Kidney tubule cell (primary cell): ENCODE results near the gene ACOT7.

Source experiments
- DNase-seq: peaks from one replicate; pipeline ENCODE4 v3.0.0-alpha.2; 2018; ENCODE audit warnings: low spot score

ACOT7 gene

DNA sequence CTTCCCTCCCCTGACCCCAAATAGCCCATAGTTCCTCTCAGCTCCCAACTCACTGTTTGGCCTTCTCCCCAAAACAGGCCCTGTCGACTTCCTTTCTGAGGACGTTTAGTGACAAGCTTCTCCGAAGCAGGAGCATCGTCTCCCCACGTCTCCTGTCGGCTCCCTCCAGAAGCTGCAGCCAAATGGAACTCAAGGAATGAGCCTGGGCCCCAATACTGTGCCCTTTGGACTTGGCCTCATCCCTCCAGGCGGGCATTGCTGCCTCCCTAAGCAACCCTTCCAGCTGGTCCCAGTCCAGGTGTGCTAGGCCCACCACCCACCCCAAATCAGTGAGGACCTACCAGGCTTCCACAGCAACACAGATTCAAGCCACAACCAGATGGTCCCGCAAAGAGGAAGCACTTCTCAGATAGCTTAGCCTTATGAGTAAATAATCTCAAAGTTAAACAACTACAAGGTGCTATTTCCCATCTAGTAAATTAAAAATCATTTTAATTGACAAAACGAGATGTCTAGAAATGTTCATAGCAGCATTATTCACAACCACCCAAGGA lies 33.0 kb downstream of the ACOT7 start:
- no peak for DNase-seq

DNA sequence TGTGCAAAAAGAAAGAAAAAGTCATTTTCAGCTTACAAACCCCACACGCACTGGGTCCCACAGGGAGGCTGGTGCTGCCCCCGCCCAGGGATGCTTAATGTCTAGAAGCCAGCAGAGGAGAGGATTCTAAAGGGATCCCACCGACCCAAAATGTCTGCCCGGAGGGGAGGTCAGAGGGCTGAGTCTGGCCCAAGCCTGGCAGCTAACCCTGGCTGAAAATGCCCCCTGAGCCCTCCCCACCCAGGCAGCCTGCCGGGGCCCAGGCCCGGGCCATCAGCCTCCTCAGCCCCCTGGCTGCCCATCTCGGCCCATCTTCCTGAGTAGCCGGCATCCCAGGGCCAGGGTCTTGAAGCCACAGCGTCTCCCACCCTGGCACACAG lies 33.5 kb downstream of the ACOT7 start:
- no peak for DNase-seq

DNA sequence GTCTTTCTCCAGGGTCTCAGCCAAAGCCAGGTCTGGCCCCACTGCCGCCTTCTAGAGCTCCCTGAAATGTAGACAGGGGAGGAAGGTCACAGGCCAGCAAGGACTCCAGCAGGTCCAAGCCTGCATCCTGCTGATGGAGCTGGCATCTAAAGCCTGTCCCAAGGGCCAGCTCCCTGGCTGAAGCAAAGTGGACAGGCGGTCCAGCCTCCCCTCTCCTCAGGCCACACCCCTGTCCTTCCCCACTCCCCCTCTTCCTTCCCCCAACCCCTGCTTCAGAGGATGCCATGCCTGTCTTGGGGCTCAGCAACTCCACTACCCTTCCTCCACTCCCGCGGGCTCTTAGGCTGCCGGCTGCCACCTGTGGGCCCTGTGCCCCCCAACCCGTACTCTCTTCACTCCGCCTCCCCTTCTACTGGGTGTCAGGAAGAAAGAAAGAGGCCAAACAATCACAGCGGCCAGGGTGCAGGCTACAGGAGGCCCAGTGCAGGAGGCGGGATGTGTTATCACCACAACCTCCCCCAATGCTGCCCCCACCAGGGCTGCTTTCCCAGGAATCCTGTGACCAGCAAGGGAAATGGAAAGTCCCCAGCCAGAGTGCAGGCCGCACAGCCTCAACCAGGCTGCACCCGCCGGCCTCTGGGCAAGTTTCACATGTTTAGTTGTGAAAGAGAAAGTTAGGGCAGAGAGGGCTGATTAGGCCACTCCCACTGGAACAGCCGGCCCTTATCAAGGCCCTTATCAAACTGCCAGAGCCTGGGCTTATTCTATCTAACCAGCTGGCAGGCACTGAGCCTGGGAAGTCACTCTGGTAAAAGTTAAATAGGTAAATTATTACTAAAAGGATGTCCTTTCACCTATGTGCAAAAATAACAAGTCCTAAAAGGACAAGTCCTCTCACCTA lies 34.1 kb downstream of the ACOT7 start:
- DNase-seq, result peak; percentile 85

DNA sequence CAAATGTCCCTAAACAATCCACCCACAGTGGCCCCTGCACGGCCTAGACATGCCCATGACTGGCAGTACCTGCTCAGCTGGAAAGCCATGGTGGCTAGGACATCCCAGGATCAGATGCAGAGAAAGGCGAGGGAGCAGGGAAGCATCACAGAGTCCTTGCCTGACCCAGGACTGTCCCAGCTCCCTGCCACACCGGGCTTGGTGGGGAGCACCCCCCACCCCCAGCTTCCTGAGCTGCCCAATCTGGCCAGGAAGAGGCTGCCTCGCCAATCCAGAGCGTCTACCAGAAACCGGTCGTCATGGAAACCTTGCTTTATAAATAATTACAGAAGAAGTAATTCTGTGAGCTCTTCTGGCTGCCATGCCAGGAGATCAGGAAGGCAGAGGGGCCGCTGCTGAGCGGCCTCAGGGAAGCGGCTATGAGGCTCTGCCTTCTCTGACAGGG lies 34.8 kb downstream of the ACOT7 start:
- peak; percentile 79 for DNase-seq

DNA sequence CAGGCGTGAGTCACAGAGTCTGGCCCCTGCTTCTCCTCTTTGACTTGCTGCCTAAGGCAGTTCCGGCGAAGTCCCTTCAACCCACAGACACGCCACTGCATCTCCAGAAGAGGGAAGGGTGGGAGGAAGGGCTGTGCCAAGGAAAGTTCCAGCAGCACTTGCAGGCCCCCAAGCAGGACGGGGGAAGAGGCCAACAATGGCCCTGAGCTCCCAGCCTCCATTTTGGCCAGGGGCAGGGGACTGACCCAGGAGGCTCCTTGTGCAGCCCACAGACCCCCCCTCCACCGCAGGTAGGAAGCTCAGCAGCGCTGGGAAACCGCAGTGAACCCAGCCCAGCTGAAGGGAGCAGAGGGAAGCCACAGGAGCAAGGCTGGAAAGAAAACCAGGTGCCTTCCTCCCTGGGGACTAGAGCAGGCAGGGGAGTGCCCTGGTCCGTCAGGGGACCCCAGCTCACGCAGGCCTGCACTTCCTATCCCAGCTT lies 35.4 kb downstream of the ACOT7 start:
- DNase-seq, result peak; percentile 50

DNA sequence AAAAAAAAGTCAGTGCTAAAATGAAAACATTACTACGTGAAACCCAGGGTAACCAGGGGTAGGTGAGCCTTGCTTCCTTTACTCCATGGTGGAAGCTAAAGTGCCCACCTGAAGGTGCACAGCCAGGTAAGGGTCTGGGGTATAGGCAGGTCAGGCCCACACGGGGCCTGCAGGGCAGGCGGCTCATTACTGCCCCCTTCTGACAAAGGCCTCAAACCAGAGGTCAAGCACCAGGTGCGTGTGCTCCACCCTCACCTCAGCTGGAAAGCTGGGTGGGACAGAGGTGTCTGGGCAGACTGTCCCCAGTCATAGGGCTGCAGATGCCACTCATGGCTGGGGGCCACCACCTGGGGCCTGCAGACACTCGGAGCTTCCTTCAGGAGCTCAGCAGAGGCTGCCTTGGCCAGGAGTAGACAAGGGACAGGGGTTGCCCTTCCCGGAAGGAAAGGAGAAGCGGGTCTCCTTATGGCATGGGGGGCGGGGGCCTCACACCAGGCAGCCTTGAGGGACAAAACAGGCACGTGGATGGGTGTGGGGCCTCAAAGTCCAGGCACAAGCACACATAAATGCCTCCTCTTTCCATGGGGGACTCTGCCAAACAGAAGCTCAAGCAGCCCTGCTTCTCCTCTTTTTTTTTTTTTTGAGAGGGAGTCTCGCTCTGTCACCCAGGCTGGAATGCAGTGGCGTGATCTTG lies 36.2 kb downstream of the ACOT7 start:
- no peak for DNase-seq

DNA sequence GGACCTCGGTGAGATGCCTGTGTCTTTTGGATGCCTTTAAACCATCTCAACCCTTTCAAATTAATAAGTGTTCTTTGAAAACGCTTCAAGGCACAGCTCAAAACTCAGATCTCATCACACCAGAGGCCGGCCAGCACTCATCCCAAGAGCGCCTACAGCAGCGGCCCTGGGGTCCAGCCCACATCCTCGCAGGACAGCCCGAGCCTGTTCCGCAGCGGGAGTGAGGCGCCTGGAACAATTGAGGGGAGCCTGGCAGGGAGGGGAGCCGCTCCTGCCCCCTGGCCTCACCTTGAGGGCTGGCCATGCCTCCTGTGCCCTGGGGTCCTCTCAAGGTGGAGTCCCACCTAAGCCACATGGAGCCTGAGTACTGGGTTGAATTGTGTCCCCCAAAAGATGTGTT lies 37.9 kb downstream of the ACOT7 start:
- DNase-seq, result no peak

DNA sequence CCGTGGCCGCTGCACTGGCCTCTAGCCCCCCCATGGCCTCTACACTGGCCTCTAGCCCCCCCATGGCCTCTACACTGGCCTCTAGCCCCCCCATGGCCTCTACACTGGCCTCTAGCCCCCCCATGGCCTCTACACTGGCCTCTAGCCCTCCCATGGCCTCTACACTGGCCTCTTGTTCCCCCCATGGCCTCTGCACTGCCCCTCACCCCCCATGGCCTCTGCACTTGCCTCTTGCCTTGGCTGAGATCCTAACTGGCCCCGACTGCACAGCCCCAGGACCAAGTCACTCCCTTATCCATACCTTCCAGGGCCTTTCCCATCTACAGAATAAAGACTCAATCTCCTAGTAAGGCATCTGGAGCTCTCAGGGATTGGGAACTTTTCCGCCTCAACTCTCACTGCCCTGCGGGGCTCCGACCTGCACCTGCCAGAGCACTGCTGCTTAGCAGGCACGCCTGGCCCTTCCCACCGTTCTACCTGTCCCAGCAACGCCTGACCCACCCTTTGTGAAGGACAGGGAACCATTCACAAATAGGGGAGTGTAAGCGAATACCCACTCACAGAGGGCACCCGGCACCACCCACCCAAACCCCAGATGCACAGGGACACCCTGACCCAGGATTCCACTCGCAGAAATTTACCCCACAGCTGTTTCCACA lies 38.8 kb downstream of the ACOT7 start:
- no peak for DNase-seq

DNA sequence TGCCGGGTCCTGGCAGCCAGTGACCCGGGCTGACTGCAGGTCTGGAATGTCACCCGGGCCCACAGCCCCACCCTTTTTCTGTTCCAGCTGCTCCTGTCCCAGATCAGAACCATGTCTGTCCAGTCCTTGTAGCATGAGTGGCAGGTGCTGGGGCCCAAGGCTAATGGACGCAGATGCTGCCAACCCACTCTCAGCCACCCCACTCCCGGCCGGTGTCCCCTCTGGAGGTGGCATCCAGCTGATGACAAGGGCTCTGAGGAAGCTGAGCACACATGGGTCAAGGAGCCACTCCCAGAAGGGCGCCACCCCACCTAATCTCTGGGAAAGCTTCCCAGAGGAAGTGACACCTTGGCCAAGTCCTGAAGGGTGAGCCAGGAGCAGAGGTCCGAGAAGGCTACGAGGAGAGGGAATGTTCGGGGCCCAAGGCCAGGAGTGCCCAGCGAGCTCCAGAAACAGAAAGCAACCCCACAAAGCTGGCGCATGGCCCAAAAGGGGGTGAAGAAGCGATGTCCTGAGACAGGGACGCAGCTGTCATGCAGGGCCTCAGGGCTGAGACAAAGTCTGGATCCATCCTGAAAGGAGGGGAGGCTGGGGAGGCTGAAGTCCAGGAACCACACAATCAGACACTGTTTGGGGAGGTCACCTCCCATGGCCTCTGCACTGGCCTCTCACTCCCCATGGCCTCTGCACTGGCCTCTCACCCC lies 39.5 kb downstream of the ACOT7 start:
- DNase-seq, result peak; percentile 39

DNA sequence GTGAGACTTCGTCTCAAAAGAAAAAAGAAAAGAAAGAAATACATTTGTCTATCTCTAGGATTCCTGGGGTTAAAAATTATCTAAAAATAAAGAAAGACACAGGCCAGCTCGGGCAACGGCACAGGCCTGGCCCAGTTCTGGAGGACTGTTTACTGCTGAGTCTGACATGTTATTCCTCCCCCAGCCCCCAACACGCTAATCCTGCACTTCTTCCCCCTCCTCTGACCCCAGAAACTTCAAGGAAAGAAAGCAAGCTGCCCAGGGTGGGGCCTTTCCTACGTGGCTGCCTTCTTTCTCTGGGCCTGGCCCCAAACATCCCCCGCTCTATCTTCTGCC lies 40.0 kb downstream of the ACOT7 start:
- DNase-seq, result no peak

DNA sequence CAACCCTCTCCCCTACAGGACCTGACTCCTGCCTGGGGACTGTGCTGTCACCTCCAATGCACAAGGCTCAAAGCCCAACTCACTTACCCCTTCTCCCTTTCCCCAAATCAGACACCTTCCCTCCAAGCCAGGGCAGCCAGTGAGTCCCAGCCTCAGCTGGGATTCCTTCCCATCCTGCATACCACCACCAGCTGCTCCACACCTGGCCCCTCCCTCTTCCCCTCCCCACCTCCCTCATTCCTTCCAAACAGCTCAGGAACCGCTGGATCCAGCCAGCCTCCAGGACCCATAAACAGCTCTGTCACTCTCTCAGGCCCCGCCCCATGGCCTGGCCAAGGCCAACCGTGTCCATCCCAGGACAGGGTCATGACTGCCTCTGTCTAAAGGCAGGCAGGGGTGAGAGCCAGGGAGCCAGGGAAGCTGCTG lies 41.4 kb downstream of the ACOT7 start:
- peak; percentile 48 for DNase-seq

DNA sequence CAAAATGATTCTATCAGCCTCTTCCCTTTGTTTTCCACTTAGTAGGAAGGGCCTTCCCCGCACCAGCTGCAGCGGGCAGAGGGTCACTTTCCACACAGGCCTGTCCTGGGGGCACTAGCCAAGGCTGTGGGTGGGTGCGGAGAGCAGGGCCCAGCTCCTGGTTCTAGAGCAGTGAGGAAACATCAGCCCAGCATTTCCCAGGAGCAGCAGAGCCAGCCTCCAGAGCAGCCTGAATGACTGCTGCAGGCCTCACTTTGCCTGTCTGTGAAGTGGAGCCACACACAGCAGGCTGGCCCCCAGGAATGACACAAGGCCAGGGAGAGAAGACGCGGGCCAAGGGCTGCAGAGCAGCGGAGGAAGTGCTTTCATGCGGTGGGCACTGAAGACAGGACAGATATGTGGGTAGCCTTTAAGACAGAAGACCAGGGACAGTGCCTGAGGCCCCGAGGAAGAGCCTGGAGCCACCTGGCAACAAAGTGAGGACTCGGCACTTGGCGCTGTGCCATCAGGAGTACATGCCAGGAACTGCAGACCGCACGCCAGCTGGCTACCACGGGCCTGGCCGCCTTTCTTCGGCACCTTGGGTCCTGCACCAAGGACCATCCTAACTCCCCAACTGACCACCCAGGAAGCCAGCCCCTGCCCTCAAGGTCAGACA lies 42.0 kb downstream of the ACOT7 start:
- DNase-seq, result peak; percentile 26

DNA sequence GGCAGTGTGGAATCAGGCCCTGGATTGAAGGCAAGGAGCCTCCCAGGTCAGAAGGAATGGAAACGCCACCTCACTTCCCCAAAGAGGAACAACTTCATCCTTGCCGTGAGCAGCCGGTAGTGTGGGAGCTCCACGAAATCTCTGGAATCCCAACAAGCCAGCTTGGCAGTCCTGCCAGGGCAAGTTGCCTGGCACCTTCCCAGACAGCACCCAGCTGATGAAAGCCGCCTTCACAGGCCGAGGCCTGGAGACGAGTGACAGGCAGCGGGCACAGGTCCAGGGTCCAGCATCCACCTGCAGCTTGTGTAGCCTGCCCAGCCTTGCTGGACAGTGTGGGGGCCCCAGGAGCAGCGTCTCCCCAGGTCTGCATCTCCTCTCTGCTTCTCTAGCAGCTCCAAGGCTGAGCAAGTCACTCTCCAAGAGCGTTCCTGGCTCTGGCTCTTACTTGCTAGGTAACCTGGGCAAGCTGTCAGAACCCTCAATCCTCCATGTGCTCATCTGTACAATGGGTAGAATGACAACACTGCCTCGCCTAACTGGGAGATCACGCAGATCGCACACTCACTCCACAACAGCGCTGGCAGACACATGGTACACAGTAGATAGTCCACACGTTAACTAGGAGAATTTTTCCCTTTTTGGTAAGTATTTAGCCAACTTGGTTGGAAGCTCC lies 43.0 kb downstream of the ACOT7 start:
- DNase-seq, result no peak

DNA sequence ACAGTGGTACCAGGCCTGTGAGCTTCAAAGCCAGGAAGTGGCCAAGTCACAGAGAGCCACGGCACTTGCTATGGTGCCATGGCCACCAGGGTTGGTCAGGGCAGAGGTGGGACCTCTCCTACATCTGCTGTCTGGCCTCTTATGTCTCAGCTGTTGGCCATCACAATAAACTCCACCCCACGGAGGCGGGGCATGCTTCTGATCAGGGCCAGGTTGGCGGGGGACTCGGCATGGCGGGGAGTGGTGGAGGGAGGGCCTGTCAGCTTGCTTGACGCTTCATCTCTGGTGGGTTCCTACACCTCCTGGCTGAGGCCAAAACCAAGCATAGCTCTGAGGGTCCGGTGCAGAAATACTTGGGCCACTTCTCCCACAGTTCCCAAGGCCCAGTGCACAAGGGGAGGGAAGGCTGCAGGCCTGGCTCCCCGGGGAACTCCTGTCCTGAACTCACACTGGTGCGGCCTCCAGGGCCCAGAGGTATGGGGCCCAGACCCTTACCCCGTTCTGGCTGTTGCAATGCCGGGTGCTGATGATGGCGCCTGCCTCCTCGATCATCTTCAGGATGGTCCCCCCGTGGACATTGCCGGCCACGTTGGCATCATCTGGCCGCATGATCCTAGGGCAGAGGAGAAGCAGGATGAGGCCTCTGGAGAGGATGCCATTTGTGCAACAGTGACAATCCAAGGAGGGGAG lies 44.2 kb downstream of the ACOT7 start:
- no peak for DNase-seq

DNA sequence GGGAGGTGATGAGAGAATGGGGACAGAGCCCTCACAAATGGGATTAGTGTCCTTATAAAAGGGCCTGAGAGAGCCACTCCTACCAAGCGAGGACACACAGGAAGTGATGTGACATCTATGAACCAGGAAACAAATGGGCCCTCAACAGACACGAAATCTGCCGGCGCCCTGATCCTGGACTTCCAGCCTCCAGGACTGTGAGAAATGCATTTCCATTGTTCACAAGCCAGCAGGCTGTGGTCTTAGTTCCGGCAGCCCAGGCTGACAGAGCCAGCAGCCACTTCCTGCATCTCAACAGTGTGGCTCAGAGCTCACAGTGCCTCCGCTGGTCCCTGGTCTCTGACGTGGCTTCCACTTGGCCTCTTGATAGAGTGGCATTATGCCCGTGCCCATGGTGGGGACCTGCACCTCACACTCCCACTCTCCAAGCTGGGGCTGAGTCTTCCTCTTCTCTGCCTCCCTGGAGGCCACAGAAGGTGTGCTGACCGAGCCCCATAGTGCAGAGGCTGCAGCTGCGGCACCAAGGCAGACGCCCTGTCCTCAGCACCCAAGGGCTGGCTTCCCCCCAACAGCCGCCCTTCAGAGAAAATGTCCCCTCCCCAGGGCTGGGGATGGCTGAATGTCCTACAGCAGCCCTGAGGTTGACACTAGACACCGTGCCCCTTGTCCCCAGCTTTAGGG lies 44.9 kb downstream of the ACOT7 start:
- no peak for DNase-seq

DNA sequence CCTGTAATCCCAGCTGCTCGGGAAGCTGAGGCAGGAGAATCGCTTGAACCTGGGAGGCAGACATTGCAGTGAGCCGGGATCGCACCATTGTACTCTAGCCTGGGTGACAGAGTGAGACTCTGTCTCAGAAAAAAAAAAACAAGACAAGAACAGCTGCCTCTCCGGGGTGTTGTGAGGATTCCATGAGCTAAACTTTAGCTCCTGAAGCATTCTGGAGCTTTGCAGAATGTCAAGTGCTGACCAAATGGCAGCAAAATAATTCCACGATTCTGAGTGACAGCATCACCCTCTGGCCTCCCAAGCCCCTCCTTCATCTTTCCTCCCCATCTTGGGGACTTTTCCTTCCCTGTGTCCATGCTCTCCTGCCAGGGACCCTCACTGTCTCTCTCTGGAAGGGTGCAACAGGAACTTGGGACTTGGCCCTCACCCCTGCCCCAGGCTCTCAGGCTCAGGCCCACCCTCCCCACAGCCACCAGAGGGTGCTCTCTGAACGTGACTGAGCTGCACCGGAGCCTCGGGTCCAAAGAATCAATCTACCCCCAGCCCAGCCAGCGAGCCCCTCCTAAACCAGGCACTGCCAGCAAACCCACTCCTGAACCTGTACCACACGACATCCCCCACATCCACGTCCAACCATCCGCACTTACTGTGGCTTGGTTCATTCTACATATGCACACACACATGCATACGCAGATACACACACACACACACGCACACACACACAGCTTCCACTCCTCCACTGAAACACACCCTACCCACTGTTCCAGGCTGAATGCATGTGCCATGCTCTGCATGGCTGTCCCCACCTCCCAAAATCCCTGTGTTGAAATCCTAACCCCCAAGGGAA lies 45.7 kb downstream of the ACOT7 start:
- peak; percentile 33 for DNase-seq

DNA sequence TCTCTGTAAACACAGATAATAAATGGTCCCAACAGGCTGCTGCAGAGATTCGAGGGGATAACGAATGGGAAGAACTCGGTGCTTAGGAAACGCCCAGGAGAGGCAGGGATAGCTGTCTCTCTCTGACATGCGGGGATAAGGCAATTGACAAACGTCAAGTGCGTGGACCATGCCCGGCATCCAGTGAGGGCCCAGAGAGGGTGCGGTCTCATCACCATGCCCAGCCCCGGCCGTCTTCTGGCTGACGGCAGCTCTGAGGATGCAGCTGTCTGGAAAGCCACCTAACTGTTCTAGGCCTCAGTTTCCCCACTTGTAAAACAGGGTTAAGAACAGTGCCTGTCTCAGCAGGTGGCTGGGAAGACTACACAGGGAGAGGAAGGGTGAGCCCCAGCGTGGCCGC lies 48.1 kb downstream of the ACOT7 start:
- no peak for DNase-seq

DNA sequence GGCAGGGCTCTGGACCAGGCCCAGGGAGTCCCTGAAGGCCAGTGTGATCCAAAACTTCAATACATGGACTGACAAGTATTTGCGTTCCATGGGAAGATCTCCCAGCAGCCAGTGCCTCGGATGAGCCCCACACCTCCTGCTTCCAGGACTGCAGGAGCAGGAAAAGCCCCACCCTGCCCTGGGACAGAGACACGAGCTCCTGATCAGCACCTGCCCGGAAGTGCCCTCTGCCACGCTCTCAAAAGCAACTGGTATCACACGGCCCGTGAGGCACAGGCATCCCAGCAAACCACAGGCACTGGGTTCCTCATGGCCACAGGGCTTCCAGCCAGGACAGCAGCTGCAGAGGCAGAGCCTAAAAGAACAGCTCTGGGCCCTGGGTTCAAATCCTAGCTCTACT lies 48.6 kb downstream of the ACOT7 start:
- peak; percentile 32 for DNase-seq
